Activated gamma-delta T cell treated with Interleukin-2 at 50 U/mL for 16 hours (primary cell): ENCODE data around the gene PTCD2.

Experiments
- DNase-seq: peaks from one replicate; pipeline ENCODE4 v3.0.0-alpha.2; 2020

The PTCD2 gene

GRCh38 chr5:72351376-72351775 lies 31.2 kb downstream of the PTCD2 start:
- no peak for DNase-seq

- no peak for DNase-seq
Measured at GRCh38 chr5:72352616-72353015, 32.4 kb downstream of the PTCD2 start.

GRCh38 chr5:72353046-72353445 lies 32.9 kb downstream of the PTCD2 start:
- DNase-seq: no peak

- DNase-seq: no peak
Measured at GRCh38 chr5:72355706-72356299, 35.6 kb downstream of the PTCD2 start.

GRCh38 chr5:72356361-72356760 lies 36.2 kb downstream of the PTCD2 start:
- no peak for DNase-seq

GRCh38 chr5:72358925-72359324 lies 38.8 kb downstream of the PTCD2 start:
- no peak for DNase-seq

GRCh38 chr5:72359886-72360285 lies 39.7 kb downstream of the PTCD2 start:
- no peak for DNase-seq

GRCh38 chr5:72363166-72363802 lies 43.1 kb downstream of the PTCD2 start:
- DNase-seq: no peak

- DNase-seq: no peak
Measured at GRCh38 chr5:72364171-72364570, 44.0 kb downstream of the PTCD2 start.

GRCh38 chr5:72364951-72365350 lies 44.8 kb downstream of the PTCD2 start:
- no peak for DNase-seq

GRCh38 chr5:72366324-72366976 lies 46.3 kb downstream of the PTCD2 start:
- no peak for DNase-seq

- DNase-seq: no peak
Measured at GRCh38 chr5:72368271-72368670, 48.1 kb downstream of the PTCD2 start.

GRCh38 chr5:72369301-72369700 lies 49.1 kb downstream of the PTCD2 start:
- no peak for DNase-seq

GRCh38 chr5:72369711-72370110 lies 49.5 kb downstream of the PTCD2 start:
- DNase-seq: no peak

GRCh38 chr5:72372331-72372730 lies 52.2 kb downstream of the PTCD2 start:
- DNase-seq: no peak

- no peak for DNase-seq
Measured at GRCh38 chr5:72372923-72373322, 52.8 kb downstream of the PTCD2 start.

GRCh38 chr5:72374844-72375243 lies 54.7 kb downstream of the PTCD2 start:
- no peak for DNase-seq

GRCh38 chr5:72376381-72376780 lies 56.2 kb downstream of the PTCD2 start:
- no peak for DNase-seq

- no peak for DNase-seq
Measured at GRCh38 chr5:72377910-72378638, 57.9 kb downstream of the PTCD2 start.

GRCh38 chr5:72378639-72379289 lies 58.6 kb downstream of the PTCD2 start:
- DNase-seq: no peak

- no peak for DNase-seq
Measured at GRCh38 chr5:72379936-72380335, 59.8 kb downstream of the PTCD2 start.

GRCh38 chr5:72380492-72381274 lies 60.5 kb downstream of the PTCD2 start:
- no peak for DNase-seq
